GM18499 (cell line): ENCODE results near the gene DNAAF5.
"Not testable (repeated sequence)": the region's sequence is repeated elsewhere in the genome, so short reads cannot be mapped to it uniquely, and the experiment has no call there.

Source experiments
- ATAC-seq: cut with Tn5 transposase; IDR thresholded peaks from one replicate; pipeline ENCODE4 v1.9.1; 2021; ENCODE audit warnings: moderate number of reproducible peaks; ENCODE audit not compliant: insufficient read depth, unreplicated experiment

Gene DNAAF5

DNA sequence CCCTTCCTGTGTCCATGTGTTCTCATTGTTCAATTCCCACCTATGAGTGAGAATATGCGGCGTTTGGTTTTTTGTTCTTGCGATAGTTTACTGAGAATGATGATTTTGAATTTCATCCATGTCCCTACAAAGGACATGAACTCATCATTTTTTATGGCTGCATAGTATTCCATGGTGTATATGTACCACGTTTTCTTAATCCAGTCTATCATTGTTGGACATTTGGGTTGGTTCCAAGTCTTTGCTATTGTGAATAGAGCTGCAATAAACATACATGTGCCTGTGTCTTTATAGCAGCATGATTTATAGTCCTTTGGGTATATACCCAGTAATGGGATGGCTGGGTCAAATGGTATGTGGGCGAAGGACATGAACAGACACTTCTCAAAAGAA is 17.6 kb downstream of the DNAAF5 start:
- not testable (repeated sequence) for ATAC-seq

DNA sequence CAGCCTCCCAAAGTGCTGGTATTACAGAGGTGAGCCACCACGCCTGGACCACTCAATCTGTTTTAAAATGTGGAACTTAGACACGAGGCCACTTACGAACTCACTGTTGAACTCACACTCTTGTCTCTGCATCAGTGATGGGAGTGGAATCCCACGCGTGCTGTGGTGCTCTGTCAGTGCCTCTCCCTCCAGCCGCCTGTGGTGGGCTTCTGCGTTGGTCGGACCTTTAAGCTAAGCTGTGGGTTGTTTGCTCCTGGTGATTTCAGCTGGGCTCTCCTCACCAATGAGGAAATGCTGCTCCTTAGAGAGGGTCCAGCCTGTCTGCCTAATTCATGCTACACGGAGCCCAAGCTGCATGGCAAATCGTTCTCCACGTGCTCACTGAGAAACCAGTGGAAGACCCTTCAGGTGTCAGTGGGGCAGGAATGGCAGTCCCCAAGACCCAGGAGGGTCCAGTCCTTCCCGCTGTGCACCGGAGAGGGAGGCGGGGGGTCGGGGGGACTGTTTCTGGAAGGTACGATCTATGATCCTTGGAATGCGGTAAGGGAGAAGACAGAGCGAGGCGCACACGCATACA is 18.4 kb downstream of the DNAAF5 start:
- no peak for ATAC-seq

DNA sequence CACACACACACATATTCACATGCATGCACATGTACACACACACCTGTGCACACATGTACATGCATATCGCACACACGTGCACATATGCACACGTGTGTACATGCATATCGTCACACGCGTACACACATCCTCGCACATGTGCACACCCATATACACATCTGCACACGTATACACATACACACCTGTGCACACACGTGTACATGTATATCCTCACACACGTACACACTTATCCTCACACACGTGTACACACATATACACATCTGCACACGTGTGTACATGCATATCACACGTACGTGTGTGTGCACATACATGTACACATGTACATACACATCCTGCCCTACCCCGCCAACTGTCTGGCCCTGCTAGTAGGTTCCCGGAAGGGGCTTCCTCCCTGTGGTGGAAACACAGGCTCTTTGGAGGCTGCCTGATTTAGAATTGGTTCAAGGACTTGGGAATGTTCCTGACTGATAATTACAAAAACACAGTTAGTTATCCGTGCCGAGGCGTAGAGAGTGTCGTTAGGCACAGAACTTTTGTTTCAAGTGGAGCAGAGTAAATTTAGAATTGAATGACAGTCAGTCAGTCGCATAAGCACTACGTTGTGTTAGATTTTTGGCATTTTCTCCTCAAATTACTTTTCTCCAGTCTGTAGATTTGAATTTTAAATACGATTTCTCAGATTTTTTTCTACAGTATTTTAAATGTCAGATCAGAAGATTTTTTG is 19.1 kb downstream of the DNAAF5 start:
- ATAC-seq, result no peak

DNA sequence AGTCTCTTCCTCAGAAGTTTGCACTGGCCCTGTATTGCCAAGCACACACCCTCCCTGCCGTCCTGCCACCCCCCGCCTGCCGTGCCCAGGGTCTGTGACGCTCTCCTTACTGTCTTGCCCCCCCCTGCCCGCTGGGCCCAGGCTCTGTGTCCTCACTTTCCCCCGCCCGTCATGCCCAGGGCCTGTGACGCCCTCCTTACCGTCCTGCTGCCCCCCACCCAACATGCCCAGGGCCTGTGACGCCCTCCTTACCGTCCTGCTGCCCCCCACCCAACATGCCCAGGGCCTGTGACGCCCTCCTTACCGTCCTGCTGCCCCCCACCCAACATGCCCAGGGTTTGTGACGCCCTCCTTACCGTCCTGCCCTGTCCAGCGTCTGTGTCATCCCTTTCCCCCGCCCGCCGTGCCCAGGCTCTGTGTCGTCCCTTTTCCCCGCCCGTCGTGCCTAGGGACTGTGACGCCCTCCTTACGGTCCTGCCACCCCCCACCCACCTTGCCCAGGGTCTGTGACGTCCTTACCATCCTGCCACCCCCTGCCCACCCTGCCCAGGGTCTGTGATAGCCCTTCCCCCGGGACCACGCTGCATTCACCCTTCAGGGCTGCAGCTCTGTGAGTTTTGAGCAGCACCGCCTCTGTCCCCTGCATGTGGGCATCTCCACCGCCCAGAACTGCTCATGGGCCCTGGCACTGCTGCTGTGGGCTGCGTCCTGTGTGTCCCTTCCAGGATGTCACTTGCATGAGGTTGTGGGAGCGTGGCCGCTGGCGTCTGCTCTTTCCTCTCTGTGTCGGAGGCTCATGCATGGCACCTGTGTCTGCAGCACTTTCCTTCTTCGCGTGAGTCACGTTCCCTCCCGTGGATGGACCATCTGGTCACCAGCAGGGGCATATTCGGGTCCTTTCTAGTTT is 19.9 kb downstream of the DNAAF5 start:
- ATAC-seq, result no peak

DNA sequence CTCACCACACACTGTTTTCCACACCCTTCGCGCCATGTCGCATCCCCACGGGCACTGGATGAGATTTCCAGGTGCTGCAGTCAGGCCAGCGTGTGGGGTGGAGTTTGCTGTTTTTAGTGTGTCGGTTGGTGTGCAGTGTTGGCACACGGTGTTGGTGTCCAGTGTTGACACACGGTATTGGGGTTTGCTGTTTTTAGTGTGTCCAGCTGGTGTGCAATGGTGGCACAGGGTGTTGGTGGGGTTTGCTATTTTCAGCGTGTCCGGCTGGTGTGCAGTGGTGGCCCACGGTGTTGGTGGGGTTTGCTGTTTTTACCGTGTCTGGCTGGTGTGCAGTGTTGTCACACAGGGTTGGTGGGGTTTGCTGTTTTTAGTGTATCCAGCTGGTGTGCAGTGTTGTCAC is 20.7 kb downstream of the DNAAF5 start:
- no peak for ATAC-seq

DNA sequence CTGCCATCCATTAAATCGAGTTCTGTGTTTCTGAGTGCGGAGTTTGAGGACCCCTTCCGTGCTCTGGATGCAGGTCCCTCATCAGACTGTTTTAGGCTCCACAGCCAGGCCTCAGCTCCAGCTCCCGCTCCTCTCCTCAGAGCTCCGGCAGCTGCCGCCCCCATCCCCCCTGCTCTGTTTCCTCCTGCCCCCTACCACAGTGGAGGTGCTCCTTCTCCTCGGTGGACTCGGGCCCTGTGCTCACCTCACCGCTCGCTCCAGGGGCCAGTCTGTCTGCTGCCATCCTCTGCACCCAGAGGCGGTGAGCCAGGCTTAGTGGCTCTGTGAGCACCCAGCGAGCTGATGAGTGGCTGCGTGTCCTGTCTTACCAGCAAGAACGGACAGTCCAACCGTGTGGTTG is 21.9 kb downstream of the DNAAF5 start:
- ATAC-seq, result no peak

DNA sequence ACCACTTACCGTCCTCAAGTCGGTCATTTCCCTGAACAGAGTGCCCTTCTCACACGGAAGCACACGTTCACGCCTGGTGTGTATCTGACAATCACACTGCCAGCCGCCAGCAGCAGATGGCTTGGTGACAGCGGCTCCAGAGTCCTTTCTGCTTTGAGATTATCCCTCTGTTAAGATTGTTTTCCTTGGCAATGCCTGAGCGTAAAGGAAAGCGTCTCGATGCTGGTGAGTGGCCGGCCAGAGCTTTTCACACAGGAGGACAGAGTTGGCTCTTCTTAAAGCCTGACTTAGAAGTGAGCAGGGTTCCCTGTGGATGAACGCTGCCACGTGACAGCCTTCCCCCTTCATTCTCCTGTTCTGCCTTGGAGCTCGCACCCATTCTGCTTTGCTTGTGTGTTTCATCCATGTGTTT is 22.6 kb downstream of the DNAAF5 start:
- no peak for ATAC-seq

DNA sequence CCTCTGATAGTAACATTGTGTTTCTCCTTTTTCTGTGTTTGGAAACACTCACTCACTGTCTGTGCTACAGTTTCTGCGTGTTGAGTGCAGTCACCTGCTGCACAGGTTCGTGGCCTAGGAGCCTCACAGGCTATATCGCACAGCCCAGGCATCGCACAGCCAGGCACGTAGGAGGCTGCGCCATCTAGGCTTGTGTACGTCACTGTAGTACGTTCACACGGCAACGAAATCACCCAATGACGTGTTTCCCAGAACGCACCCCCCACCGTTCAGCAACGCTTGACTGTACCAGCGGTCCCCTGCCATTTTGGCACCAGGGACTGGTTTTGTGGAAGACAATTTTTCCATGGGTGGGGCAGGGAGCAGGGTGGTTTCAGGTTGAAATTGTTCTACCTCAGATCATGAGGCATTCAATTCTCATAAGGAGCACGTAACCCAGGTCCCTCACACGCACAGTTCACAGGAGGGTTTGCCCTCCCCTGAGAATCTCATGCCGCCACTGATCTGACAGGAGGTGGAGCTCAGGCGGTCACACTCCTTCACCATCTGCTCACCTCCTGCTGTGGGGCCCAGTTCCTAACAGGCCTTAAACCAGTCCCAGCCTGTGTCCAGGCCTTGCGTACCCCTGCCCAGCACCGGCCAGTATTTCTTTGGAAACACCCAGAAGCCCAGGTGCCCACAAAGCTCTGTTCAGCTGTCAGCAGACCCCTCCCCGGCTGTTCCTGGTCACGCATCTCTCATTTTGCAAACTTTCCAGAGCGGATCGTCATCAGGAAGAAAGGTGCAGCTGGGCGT is 23.8 kb downstream of the DNAAF5 start:
- no peak for ATAC-seq

DNA sequence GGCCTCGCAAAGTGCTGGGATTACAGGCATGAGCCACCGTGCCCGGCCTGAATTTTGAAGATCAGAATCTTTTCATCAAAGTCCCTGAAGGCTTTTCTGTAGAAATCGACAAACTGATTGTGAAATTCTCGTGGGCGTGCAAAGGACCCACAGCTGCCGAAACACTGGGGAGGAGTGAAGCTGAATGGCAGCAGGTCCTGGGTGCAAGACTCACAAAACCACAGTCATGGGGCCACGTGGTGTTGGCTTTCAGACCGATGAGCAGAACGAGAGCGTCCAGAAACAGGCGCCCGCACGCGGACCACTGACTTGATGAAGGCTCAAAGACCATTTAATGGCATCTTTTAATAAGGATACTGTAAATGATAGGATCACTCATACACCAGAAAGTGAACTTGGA is 25.3 kb downstream of the DNAAF5 start:
- ATAC-seq, result no peak

DNA sequence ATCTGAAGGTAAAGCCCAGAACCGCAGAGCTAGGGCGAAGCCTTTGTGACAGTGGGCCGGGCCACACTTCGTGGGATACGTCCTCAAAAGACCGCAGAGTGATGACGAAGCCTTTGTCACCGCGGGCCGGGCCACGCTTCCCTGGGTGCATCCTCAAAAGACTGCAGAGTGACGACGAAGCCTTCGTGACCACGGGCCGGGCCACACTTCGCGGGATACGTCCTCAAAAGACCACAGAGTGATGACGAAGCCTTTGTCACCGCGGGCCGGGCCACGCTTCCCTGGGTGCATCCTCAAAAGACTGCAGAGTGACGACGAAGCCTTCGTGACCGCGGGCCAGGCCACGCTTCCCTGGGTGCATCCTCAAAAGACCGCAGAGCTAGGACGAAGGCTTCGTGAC is 25.8 kb downstream of the DNAAF5 start:
- ATAC-seq, result not testable (repeated sequence)

DNA sequence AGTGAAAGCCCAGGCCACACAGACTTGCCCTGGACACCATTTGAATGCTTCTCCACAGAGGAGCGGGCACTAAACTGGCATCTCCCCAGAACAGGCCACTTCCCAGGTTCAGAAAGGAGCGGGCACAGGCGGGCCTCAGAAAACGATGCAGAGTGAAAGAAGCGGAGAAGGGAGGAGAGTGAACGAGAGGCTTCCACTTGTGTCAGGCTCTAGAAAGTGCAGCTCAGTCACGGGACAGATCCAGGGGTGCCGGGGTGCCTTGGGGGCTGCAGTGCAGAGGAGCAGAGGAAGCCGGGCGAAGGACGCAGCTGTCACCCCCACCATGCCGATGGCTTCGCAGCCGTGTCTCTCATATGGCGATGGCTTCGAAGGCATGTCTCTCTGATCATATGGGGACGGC is 26.7 kb downstream of the DNAAF5 start:
- no peak for ATAC-seq

DNA sequence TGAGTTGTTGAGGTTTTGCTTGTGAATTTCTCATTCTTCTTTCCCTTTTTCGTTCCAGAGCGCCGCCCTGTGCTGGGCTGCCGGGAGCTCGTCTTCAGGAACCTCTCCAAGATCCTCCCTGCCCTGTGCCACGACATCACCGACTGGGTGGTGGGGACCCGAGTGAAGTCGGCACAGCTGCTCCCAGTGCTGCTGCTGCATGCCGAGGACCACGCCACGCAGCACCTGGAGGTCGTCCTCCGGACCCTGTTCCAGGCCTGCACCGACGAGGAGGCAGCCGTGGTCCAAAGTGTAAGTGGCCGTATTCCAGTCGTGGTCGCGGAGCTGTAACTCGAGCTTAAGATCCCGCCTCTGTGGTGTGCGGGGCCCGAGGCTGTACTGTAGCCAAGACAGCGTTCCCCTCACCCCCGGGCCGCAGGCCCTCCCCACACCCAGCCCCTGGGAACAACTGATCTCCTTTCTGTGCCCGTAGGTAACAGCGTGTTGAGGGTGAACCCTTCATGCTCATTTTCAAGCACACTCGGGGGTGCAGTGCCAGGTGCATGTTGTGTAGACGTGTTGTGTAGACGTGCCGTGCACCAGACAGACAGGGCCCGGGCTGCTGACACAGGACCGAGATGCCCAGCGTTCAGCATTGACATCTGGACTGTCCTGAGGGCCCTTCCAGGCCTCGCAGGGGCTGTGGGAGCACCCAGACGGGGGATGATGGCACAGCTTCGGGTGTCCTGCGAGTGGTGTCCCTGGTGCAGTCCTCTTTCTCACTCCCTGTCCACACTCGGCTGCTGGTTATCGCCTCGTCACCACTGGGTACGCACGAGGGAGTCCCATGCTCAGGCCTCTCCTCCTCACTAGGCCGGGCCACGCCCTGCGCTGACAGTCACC is 28.3 kb downstream of the DNAAF5 start:
- no peak for ATAC-seq

DNA sequence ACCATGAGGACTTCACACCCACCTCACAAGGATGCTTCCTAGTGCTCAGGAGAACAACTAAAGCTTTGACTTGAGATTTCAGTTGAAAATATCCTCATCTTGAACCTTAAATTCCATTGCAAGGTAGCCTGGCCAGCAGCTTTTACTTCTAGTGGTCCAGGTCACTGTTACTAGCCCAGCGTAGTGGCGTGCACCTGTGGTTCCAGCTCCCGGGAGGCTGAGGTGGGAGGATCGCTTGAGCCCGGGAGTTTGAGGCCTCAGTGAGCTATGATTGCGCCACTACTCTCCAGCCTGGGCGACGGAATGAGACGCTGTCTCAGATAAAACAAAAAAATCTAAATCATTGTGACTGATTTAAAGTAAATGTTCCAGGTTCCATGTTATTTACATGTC is 28.9 kb downstream of the DNAAF5 start:
- ATAC-seq, result no peak

DNA sequence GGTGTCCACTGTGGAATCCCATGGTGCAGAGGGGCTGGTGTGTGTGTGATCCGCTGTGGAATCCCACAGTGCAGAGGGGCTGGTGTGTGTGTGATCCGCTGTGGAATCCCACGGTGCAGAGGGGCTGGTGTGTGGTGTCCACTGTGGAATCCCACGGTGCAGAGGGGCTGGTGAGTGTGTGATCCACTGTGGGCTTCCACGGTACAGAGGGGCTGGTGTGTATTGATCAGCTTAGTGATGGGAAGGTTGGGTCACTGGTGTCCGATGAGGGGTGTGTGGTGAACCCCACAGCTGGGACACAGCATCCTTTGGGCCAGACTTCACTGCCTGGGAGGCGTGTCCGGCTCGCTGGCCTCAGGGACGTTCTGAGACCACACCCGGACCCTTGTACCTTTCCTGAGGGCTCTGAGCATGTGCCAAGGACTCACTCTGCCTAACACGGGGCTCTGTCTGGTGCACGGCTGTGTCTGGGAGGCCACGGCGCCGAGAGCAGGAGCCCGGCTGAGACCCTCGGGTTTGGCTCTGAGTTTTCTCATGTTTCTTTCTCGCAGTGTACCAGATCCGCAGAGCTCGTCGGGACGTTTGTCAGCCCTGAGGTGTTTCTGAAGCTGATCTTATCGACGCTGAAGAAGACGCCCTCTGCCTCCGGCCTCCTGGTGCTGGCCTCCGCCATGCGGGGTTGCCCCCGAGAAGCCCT is 29.9 kb downstream of the DNAAF5 start:
- ATAC-seq, result no peak

DNA sequence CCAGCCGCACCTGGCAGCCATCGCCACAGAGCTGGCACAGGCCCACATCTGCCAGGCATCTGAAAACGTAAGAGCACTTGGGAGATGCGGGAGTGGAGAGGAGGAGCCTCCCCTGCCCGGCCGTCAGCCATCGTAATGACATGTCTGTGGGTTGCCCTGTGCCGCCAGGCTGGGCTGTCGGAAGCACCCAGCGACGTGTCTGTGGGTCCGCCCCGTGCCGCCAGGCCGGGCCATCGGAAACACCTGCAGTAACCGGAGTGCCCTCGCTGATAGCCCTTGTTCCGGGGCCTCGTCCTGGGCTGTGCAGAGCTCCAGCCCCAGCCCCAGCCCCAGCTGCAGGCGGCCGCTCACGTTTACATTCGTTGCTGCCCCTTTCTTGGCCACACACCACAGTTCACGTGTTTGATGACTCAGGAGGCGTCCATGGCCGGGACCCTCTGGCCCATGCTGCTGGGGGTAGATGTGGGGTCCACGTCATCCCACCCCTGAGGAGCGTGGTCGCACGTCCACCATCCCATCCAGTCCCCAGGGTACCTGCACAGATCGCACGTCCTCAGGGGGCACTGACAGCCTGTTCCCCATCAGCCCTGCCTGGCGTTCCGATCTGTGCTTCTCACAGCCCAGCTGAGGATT is 30.5 kb downstream of the DNAAF5 start:
- no peak for ATAC-seq

DNA sequence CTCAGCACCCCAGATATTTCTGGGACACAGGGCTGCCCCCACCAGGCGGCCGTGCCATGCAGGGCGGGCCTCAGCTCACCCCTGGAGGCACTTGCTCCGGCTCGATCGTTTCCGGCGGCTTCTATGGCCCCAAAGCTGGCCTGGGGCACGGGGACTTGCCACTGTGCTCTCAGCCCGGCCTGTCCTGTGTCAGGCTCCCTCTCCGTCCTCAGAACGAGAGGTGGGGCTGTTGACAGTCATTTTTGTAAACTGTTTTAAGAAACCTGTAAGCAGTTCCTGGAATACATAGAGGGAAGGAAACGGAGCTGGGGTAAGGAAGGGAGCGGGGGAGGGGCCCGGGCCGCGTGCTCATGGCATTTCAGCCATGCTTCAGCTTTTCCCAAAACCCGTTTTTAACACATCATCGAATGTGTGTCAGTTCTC is 31.3 kb downstream of the DNAAF5 start:
- no peak for ATAC-seq

DNA sequence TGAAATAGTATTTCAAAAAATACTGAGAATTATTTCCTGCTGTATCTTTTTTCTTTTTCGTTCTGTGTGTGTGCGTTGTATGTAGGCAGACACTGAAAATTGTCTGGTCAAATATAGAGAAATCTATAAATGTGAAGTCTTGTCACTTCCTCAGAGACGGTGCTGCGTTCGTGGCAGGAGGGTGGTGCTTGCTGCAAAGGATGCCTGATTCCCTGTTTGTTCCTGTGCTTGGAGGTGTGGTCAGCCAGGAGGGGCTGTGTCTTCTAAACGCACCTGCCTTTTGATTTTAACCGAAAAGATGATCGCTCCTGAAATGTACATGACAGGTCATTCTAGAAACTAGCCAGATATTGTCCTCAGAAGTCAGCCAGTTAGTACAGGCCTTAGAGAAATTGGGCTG is 33.1 kb downstream of the DNAAF5 start:
- no peak for ATAC-seq

DNA sequence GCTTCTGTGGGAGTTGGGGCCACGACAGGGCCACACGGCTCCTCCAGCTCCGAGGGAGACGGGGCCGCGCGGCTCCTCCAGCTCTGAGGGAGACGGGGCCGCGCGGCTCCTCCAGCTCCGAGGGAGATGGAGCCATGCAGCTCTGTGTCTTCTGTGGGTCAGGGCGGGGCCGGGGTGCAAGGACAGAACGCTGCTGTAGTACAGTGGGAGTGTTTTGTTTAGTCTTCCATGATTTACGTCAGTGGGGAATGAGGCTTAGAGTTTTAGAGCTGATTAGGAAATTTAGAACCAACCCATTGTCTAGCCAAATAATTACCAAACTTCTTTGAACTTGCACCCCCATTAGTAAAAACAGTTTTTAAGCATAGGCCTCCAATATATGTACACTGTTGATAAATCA is 33.5 kb downstream of the DNAAF5 start:
- ATAC-seq, result no peak

DNA sequence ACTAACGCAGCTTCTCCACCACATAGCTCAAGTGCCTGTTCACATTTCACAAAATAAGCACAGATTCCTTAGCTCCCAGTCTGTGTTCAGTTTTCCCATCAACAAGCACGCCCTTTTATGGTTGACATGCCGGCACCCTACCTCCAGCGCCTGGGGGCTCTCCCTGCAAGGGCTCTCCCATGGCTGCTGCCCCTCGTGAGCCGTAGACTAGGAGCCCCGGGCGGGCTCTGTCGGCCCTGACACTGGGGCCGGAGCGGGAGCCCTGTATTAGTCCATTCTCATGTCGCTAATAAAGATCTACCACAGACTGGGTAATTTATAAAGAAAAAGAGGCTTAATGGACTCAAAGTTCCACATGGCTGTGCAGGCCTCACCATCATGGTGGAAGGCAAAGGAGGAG is 34.6 kb downstream of the DNAAF5 start:
- ATAC-seq, result no peak
